Central memory CD8-positive, alpha-beta T cell (primary cell): ENCODE measurements around the gene LRIG3.
"Not testable (repeated sequence)": the region's sequence is repeated elsewhere in the genome, so short reads cannot be mapped to it uniquely, and the experiment has no call there.

Experiments used
- ATAC-seq: fragments of 150-1000 bp; cut with Tn5 transposase; replicated peaks from 2 replicates; pipeline ENCODE4 v1.10.0; 2022; ENCODE audit warnings: mild to moderate bottlenecking, moderate FRiP score, moderate number of reproducible peaks; ENCODE audit not compliant: poor library complexity, severe bottlenecking; ENCODE audit errors: extremely low read depth
- DNase-seq, 2 donors: peaks; one replicate each; pipeline ENCODE4 v3.0.0; 2021; ENCODE audit warnings: low spot score in 2 of 2
- H3K27ac Mint-ChIP-seq: one replicate; pipeline ENCODE4 v1.8.0; 2022; ENCODE audit warnings: low read depth, mild to moderate bottlenecking, moderate library complexity, mixed read lengths
- H3K27me3 Mint-ChIP-seq: one replicate; pipeline ENCODE4 v1.8.0; 2022; ENCODE audit warnings: mixed read lengths
- H3K36me3 Mint-ChIP-seq: one replicate; pipeline ENCODE4 v1.8.0; 2022; ENCODE audit warnings: mild to moderate bottlenecking, moderate library complexity, mixed read lengths; ENCODE audit not compliant: insufficient read depth
- H3K4me1 Mint-ChIP-seq: one replicate; pipeline ENCODE4 v1.8.0; 2022; ENCODE audit warnings: mixed read lengths
- H3K4me3 Mint-ChIP-seq: one replicate; pipeline ENCODE4 v1.8.0; 2022; ENCODE audit warnings: mild to moderate bottlenecking, moderate library complexity, mixed read lengths
- H3K9me3 Mint-ChIP-seq: one replicate; pipeline ENCODE4 v1.8.0; 2022; ENCODE audit warnings: mixed read lengths

Gene LRIG3

DNA sequence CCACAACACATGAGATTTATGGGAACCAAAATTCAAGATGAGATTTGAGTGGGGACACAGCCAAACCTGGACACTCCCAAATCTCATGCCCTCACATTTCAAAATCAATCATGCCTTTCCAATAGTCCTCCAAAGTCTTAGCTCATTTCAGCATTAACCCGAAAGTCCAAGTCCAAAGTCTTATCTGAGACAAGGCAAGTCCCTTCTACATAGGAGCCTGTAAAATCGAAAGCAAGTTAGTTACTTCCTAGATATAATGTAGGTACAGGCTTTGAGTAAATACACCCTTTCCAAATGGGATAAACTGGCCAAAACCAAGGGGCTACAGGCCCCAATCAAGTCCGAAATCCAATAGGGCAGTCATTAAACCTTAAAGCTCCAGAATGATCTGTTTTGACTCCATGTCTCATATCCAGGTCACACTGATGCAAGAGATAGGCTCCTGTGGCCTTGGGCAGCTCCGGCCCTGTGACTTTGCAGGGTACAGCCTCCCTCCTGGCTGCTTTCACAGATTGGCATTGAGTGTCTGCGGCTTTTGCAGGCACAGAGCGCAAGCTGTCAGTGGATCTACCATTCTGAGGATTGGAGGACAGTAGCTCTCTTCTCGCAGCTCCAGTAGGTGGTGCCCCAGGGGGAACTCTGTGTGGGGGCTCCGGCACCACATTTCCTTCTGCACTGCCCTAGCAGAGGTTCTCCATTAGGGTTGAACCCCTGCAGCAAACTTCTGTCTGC lies 60.1 kb downstream of the LRIG3 start:
- H3K4me1 Mint-ChIP-seq = no peaks in the 10 kb centered on the region
- H3K27me3 Mint-ChIP-seq = no peaks in the 10 kb centered on the region
- DNase-seq (no peak), ATAC-seq (no peak)
- H3K36me3 Mint-ChIP-seq = no peaks in the 10 kb centered on the region
- no peak overlapping the region for H3K27ac Mint-ChIP-seq
- no peak overlapping the region for H3K4me3 Mint-ChIP-seq
- H3K9me3 Mint-ChIP-seq = peaks cover 21% of the 10 kb centered on the region

GRCh38 chr12:58858030-58858429 lies 62.3 kb downstream of the LRIG3 start:
- no peak for DNase-seq
- Mint-ChIP-seq H3K4me1 (no peaks in the 10 kb centered on the region), H3K27ac (no peak overlapping the region), H3K36me3 (no peaks in the 10 kb centered on the region), H3K9me3 (peaks cover 27% of the 10 kb centered on the region), H3K27me3 (no peaks in the 10 kb centered on the region), H3K4me3 (no peak overlapping the region)
- ATAC-seq = no peak

DNA sequence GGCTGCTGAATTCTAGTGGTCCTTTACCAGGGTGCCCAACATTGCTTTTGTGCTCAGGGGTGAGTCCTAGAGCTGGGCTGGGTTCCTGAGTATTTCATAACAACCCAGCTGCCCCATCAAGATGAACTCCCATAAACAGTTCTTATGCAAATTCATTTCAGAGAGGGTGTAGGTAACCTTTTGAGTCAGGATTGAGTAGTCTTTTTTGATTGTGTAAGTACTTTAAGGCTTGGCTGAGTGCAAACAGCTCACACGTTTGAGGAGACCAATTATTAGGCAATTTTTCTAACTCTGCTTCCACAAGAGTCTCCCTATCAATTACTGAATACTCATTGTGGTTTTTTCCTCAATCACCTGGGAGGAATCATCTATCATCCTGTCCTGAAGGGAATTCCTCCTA lies 63.1 kb downstream of the LRIG3 start:
- DNase-seq, H3K27ac Mint-ChIP-seq, ATAC-seq, H3K4me3 Mint-ChIP-seq, H3K4me1 Mint-ChIP-seq, H3K36me3 Mint-ChIP-seq, H3K27me3 Mint-ChIP-seq: not testable (repeated sequence)
- peaks cover 32% of the 10 kb centered on the region for H3K9me3 Mint-ChIP-seq

DNA sequence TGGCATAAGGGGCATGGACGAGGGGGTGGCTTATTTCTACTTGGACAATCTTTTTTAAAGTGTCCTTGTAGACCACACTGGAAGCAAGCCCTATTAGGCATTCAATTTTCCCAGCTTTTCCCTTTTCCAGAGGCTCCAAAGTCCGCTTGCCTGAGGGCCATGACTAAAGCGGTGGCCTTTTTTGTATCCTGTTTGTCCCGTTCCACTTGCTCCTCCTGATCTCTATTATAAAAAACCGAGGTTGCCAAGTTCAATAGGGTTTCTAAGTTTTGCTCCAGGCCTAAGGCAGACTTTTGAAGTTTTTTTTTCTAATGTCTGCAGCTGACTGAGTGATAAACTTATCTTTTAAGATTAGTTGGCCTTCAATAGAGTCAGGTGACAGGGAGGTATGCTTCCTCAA lies 64.7 kb downstream of the LRIG3 start:
- H3K4me1 Mint-ChIP-seq, H3K4me3 Mint-ChIP-seq, H3K27ac Mint-ChIP-seq, ATAC-seq, H3K36me3 Mint-ChIP-seq, H3K27me3 Mint-ChIP-seq, DNase-seq: not testable (repeated sequence)
- peaks cover 32% of the 10 kb centered on the region for H3K9me3 Mint-ChIP-seq

GRCh38 chr12:58850826-58851225 lies 69.5 kb downstream of the LRIG3 start:
- Mint-ChIP-seq H3K27me3 (no peaks in the 10 kb centered on the region), H3K4me3 (no peak overlapping the region), H3K4me1 (no peaks in the 10 kb centered on the region), H3K27ac (no peak overlapping the region), H3K36me3 (no peaks in the 10 kb centered on the region), H3K9me3 (peaks cover 21% of the 10 kb centered on the region)
- DNase-seq (no peak), ATAC-seq (no peak)

- Mint-ChIP-seq H3K27me3 (no peaks in the 10 kb centered on the region), H3K4me1 (no peaks in the 10 kb centered on the region), H3K27ac (no peak overlapping the region), H3K36me3 (no peaks in the 10 kb centered on the region), H3K4me3 (no peak overlapping the region), H3K9me3 (peaks cover 15% of the 10 kb centered on the region)
- ATAC-seq (no peak), DNase-seq (no peak)
Observed at GRCh38 chr12:58847901-58848600, 72.3 kb downstream of the LRIG3 start.

DNA sequence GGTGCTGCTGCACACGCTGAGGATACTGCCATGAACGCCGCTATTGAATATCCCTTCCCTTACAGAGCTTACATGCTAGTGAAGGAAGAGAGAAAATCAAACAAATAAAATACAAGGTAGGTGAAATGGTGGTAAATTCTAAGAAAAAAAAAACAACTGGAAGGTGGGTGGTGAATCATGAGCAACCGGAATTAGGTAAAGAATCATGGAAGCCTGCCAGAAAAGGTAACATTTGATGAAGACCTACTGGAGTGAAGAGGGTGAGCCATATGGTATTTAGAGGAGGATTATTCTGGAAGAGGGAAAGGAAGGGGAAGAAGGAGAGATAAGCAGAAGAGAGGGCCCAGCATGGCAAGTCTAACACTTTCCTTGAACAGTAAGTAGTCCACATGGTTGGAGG lies 76.1 kb downstream of the LRIG3 start:
- no peak for DNase-seq
- H3K27me3 Mint-ChIP-seq = no peaks in the 10 kb centered on the region
- H3K36me3 Mint-ChIP-seq = no peaks in the 10 kb centered on the region
- H3K4me1 Mint-ChIP-seq = no peaks in the 10 kb centered on the region
- no peak for ATAC-seq
- no peak overlapping the region for H3K27ac Mint-ChIP-seq
- H3K4me3 Mint-ChIP-seq = no peak overlapping the region
- peaks cover 8% of the 10 kb centered on the region for H3K9me3 Mint-ChIP-seq

DNA sequence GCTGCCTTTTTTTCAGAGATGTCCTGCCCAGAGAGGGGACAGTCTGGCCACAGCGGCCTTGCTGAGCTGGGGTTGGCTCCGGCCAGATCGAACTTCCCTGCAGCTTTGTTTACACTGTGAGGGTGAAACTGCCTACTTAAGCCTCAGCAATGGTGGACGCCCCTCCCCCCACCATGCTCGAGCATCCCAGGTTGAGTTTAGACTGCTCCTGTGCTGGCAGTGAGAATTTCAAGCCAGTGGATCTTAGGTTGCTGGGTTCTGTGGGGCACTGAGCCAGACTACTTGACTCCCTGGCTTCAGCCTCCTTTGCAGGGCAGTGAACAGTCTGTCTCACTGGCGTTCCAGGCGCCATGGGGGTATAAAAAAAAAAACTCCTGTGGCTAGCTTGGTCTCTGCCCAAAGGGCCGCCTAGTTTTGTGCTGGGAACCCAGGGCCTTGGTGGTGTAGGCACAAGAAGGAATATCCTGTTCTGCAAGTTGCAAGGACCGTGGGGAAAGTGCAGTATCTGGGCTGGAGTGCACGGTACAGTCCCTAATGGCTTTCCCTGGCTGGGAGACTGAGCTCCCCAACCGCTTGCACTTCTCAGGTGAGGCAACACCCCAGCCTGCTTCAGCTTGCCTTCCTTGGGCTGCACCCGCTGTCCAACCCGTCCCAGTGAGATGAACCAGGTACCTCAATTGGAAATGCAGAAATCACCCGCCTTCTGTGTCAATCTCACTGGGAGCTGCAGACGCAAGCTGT lies 79.1 kb downstream of the LRIG3 start:
- no peak overlapping the region for H3K4me3 Mint-ChIP-seq
- H3K27me3 Mint-ChIP-seq = no peaks in the 10 kb centered on the region
- ATAC-seq = no peak
- peaks cover 20% of the 10 kb centered on the region for H3K9me3 Mint-ChIP-seq
- no peaks in the 10 kb centered on the region for H3K4me1 Mint-ChIP-seq
- DNase-seq = no peak
- H3K36me3 Mint-ChIP-seq = peaks cover 2% of the 10 kb centered on the region
- H3K27ac Mint-ChIP-seq = no peak overlapping the region

DNA sequence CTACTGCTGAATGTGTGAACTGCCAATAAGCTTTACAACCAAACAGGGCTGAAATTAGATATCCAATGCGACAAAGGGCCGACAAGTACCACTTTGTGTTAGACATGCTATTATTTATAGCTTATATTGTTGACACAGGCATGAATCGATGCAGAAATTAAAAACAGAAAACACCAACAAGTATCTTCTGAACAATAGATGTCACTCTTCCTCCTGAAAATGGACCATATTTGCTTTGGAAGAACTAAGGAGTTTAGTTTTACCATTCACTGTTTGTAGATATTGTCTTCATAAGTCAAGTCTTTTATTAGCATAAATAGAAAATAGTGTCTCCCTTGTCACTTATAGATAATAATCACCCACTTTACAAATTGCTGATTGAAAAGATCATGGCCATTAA lies 86.5 kb downstream of the LRIG3 start:
- DNase-seq (no peak), ATAC-seq (no peak)
- Mint-ChIP-seq H3K9me3 (peaks cover 9% of the 10 kb centered on the region), H3K27ac (no peak overlapping the region), H3K27me3 (no peaks in the 10 kb centered on the region), H3K4me1 (no peaks in the 10 kb centered on the region), H3K4me3 (no peak overlapping the region), H3K36me3 (no peaks in the 10 kb centered on the region)

DNA sequence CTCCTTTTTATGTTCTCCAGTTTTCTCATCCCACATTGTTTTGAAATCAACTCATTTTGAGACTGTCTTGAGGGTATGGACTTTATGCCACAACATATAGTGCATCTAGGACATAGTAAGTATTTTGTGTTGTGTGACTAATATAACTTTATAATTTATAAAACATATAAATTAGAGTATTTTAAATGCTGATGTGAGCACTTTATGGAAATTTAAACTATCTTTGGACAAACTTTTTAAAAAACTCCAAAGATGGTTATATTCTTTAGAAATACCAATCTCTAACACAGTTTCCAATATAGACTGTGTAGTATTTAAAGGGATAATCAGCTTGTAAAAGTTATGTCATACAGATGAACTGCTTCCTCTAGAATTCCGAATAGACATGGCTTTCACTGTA lies 87.4 kb downstream of the LRIG3 start:
- Mint-ChIP-seq H3K27ac (no peak overlapping the region), H3K36me3 (no peaks in the 10 kb centered on the region), H3K4me1 (no peaks in the 10 kb centered on the region), H3K9me3 (peaks cover 6% of the 10 kb centered on the region), H3K27me3 (no peaks in the 10 kb centered on the region), H3K4me3 (no peak overlapping the region)
- DNase-seq (no peak), ATAC-seq (no peak)
